HCT116 (cell line): ENCODE results near the gene ZFP2. TPM values are rescaled to one million over a fixed set of nuclear protein-coding genes. Genes with fewer than 3 reads are reported as not detected.

Source experiments
- ATAC-seq: fragments of 200-7000 bp; cut with Tn5 transposase; 2 replicates; pipeline ENCODE4 v1.9.1; 2020; ENCODE audit warnings: mild to moderate bottlenecking, moderate library complexity
- Bru-seq: library from RNA; stranded (reverse); fragments of 400-500 nt; gene quantifications from one replicate; lab custom pipeline; 2021; lab: Mats Ljungman, UMichigan
- BruChase-seq, 2 experiments: library from RNA; stranded (reverse); fragments of 400-500 nt; gene quantifications; one replicate each; lab custom pipeline; 2021; lab: Mats Ljungman, UMichigan
- BruUV-seq: library from RNA; stranded (reverse); fragments of 400-500 nt; replicated peaks from 2 replicates; lab custom pipeline; 2021; lab: Mats Ljungman, UMichigan
- CTCF ChIA-PET: fragments of 300-600 bp; sonication (Branson Sonifier 250); formaldehyde crosslinking; loops from one replicate; lab custom pipeline; 2021; ENCODE audit warnings: antibody characterized with exemption; lab: Charles Lee
- POLR2A ChIA-PET: fragments of 300-600, 350-600 bp; sonication (Branson Sonifier 250); formaldehyde crosslinking; loops from one replicate; lab custom pipeline; 2021; ENCODE audit warnings: antibody characterized with exemption; lab: Charles Lee
- RAD21 ChIA-PET, 2 experiments: fragments of 300-600 bp; sonication (Branson Sonifier 250); formaldehyde crosslinking; loops; one replicate each; lab custom pipeline; 2023; ENCODE audit warnings: low total read pairs in 2 of 2; ENCODE audit not compliant: uncharacterized antibody in 2 of 2, unreplicated experiment in 2 of 2, low non-redundant PET in 1 of 2; lab: Charles Lee
- DNase-seq: peaks from one replicate; pipeline ENCODE4 v3.0.0-alpha.2; 2010; ENCODE audit warnings: low read depth, low spot score
- H2AFZ ChIP-seq: fragments of 200-600 bp; shearing (Covaris generic), sonication (generic); 2 replicates; pipeline ENCODE4 v1.6.1; 2017; ENCODE audit warnings: low read depth, mixed run types, mixed read lengths, antibody characterized with exemption, low read length; ENCODE audit not compliant: poor library complexity, severe bottlenecking
- H3K27ac ChIP-seq: 2 replicates; pipeline ENCODE4 v1.5.1; 2012; ENCODE audit warnings: low read depth, low read length
- H3K27me3 ChIP-seq: fragments of 200-600 bp; sonication (generic); 2 replicates; pipeline ENCODE4 v1.6.1; 2016; ENCODE audit warnings: mixed run types, low read length, mixed read lengths; ENCODE audit not compliant: insufficient read depth
- H3K36me3 ChIP-seq, 2 experiments: fragments of 200-500 bp in 1 of 2; fragments of 200-600 bp in 1 of 2; sonication (Bioruptor generic) in 1 of 2; sonication (generic) in 1 of 2; 2 replicates each; pipeline versions ENCODE4 v1.5.1 to v1.6.1; 2014 to 2016; ENCODE audit warnings: low read length in 2 of 2, inconsistent platforms in 1 of 2, mixed read lengths in 1 of 2, mixed run types in 1 of 2; ENCODE audit not compliant: insufficient read depth in 2 of 2, control insufficient read depth in 1 of 2
- H3K4me1 ChIP-seq, 2 experiments: fragments of 200-600 bp in 1 of 2; sonication (generic) in 1 of 2; 2 replicates each; pipeline versions ENCODE4 v1.5.1 to v1.6.1; 2012 to 2017; ENCODE audit warnings: low read length in 2 of 2, inconsistent platforms in 1 of 2, mild to moderate bottlenecking in 1 of 2, mixed read lengths in 1 of 2, mixed run types in 1 of 2, moderate library complexity in 1 of 2; ENCODE audit not compliant: insufficient read depth in 2 of 2, control insufficient read depth in 1 of 2
- H3K4me2 ChIP-seq: fragments of 200-600 bp; sonication (generic); 2 replicates; pipeline ENCODE4 v1.6.1; 2017; ENCODE audit warnings: mixed run types, low read length, mixed read lengths
- H3K4me3 ChIP-seq, 2 experiments: fragments of 200-600 bp in 1 of 2; sonication (generic) in 1 of 2; replicated peaks in 1 of 2; 2 replicates each; pipeline ENCODE4 v1.5.1; 2011 to 2016; ENCODE audit warnings: low read length in 2 of 2, control low read depth in 1 of 2, low read depth in 1 of 2, mild to moderate bottlenecking in 1 of 2, mixed read lengths in 1 of 2, mixed run types in 1 of 2
- H3K79me2 ChIP-seq: fragments of 200-600 bp; sonication (generic); 2 replicates; pipeline ENCODE4 v1.6.1; 2017; ENCODE audit warnings: mild to moderate bottlenecking, mixed run types, low read length, moderate library complexity, mixed read lengths; ENCODE audit not compliant: insufficient read depth
- H3K9ac ChIP-seq: fragments of 200-600 bp; sonication (generic); 2 replicates; pipeline ENCODE4 v1.6.1; 2016; ENCODE audit warnings: low read length, mixed read lengths
- H3K9me2 ChIP-seq: fragments of 200-600 bp; sonication (generic), shearing (Covaris generic); 2 replicates; pipeline ENCODE4 v1.6.1; 2017; ENCODE audit warnings: mixed run types, mild to moderate bottlenecking, moderate library complexity; ENCODE audit not compliant: insufficient read depth
- H3K9me3 ChIP-seq, 2 experiments: fragments of 200-500 bp in 1 of 2; fragments of 200-600 bp in 1 of 2; sonication (Bioruptor generic) in 1 of 2; sonication (generic) in 1 of 2; 2 replicates each; pipeline ENCODE4 v1.6.1; 2014 to 2017; ENCODE audit warnings: low read length in 2 of 2, mixed read lengths in 2 of 2, inconsistent platforms in 1 of 2, low read depth in 1 of 2, mild to moderate bottlenecking in 1 of 2, mixed run types in 1 of 2, moderate library complexity in 1 of 2; ENCODE audit not compliant: control insufficient read depth in 1 of 2, insufficient read depth in 1 of 2
- H4K20me1 ChIP-seq: fragments of 200-600 bp; sonication (generic), shearing (Covaris generic); 2 replicates; pipeline ENCODE4 v1.6.1; 2017; ENCODE audit warnings: mixed run types, mild to moderate bottlenecking, moderate library complexity; ENCODE audit not compliant: insufficient read depth
- ATF3 ChIP-seq: IDR thresholded peaks from 2 replicates; pipeline ENCODE4 v1.6.1; 2012
- CEBPB ChIP-seq: IDR thresholded peaks from 2 replicates; pipeline ENCODE4 v1.6.1; 2012; ENCODE audit warnings: low read depth
- CTCF ChIP-seq, 3 experiments: fragments of 200-600 bp in 1 of 3; sonication (generic) in 1 of 3; IDR thresholded peaks in 2 of 3; conservative IDR thresholded peaks in 1 of 3; 2 replicates each; pipeline ENCODE4 v1.5.1; 2012 to 2017; ENCODE audit warnings: low read depth in 2 of 3, low read length in 2 of 3, antibody characterized with exemption in 1 of 3, borderline replicate concordance in 1 of 3, control low read depth in 1 of 3, mild to moderate bottlenecking in 1 of 3, mixed read lengths in 1 of 3, mixed run types in 1 of 3, moderate library complexity in 1 of 3; ENCODE audit not compliant: insufficient read depth in 1 of 3
- ELF1 ChIP-seq: IDR thresholded peaks from 2 replicates; pipeline ENCODE4 v1.6.1; 2012; ENCODE audit warnings: low read depth, borderline replicate concordance
- MAX ChIP-seq: IDR thresholded peaks from 2 replicates; pipeline ENCODE4 v1.6.1; 2012
- POLR2AphosphoS5 ChIP-seq: IDR thresholded peaks from 2 replicates; pipeline ENCODE4 v1.6.1; 2011; ENCODE audit warnings: mild to moderate bottlenecking, low read depth, low read length, moderate library complexity
- RAD21 ChIP-seq: IDR thresholded peaks from 2 replicates; pipeline ENCODE4 v1.6.1; 2012; ENCODE audit warnings: low read depth, mild to moderate bottlenecking
- REST ChIP-seq: IDR thresholded peaks from 2 replicates; pipeline ENCODE4 v1.6.1; 2012; ENCODE audit warnings: low read depth
- SIN3A ChIP-seq: IDR thresholded peaks from 2 replicates; pipeline ENCODE4 v1.6.1; 2012; ENCODE audit warnings: low read depth
- SRF ChIP-seq: IDR thresholded peaks from 2 replicates; pipeline ENCODE4 v1.6.1; 2012; ENCODE audit warnings: low read depth
- ZBTB33 ChIP-seq: IDR thresholded peaks from 2 replicates; pipeline ENCODE4 v1.6.1; 2011; ENCODE audit warnings: mild to moderate bottlenecking, low read length, moderate library complexity; ENCODE audit not compliant: insufficient replicate concordance; ENCODE audit errors: extremely low read depth
- ZFX ChIP-seq: fragments of 450-650 bp; IDR thresholded peaks from 2 replicates; pipeline ENCODE4 v1.6.1; 2017
- ZNF274 ChIP-seq: fragments of 200-500 bp; sonication (Bioruptor generic); IDR thresholded peaks from 2 replicates; pipeline ENCODE4 v1.6.1; 2014; ENCODE audit warnings: mild to moderate bottlenecking, low read depth, low read length, inconsistent platforms
- intact Hi-C: fragments of 100-400 bp; cut with micrococcal nuclease; formaldehyde crosslinking; loops from 2 replicates; pipeline ENCODE4 v1.10.0; 2022
- long read RNA-seq: library from polyadenylated mRNA; unstranded; transcript quantifications from one replicate; pipeline ENCODE4 v2.0.0, GENCODE V29; 2021; ENCODE audit not compliant: unreplicated experiment
- polyA plus RNA-seq: library from polyadenylated mRNA; unstranded; fragments of >200 nt; gene quantifications from 2 replicates; pipeline ENCODE4 v1.2.1, GENCODE V29; 2012; ENCODE audit warnings: missing spikeins
- total RNA-seq: library from RNA; stranded (reverse); gene quantifications from one replicate; pipeline ENCODE4 v1.2.1, GENCODE V29; 2021; ENCODE audit not compliant: unreplicated experiment

Gene ZFP2
- total RNA-seq (0.57 TPM), Bru-seq, nascent RNA (percentile 40 among the genes with signal in this experiment), BruChase-seq, experiment 1, labeled RNA remaining after a 6-hour chase (percentile 48 among the genes with signal in this experiment), BruChase-seq, experiment 2, labeled RNA remaining after a 2-hour chase (percentile 45 among the genes with signal in this experiment)
- 0.17 and 0.39 TPM in 2 replicates for polyA plus RNA-seq
- long read RNA-seq: 0 reads

GRCh38 chr5:178895615-178896571, at the start of gene ZFP2:
Gene ZFP2, plus strand, starts transcription at chr5:178895913. Its CDS starts 35,401 bp downstream, at chr5:178931314.
- TF ChIP-seq SIN3A (no peak), POLR2AphosphoS5 (peak; percentile 60), CEBPB (no peak), ZNF274 (no peak), CTCF (IDR thresholded peaks at IDR 0.05 in 2 of 3, conservative IDR thresholded peaks at IDR 0.05 in 1 of 3; ENCODE audit: borderline replicate concordance in 1 of 3, insufficient read depth in 1 of 3, low read depth in 2 of 3, low read length in 2 of 3) (no peak), RAD21 (no peak), MAX (peak; percentile 33; the same call in 1 of the 2 replicates), SRF (no peak), ZFX (peak; percentile 52; the same call in 1 of the 2 replicates), ZBTB33 (peak; percentile 44), ATF3 (no peak), REST (no peak), ELF1 (no peak)
- POLR2A ChIA-PET: interaction anchor here (1.2 kb wide), 1 partner anchor 36 kb away, joined by 3 read pairs; the partner anchor contains the start of gene ZNF354B
- Histone ChIP-seq H3K27me3 (no peaks in the 10 kb centered on the region), H3K9me2 (no peaks in the 10 kb centered on the region), H4K20me1 (no peaks in the 10 kb centered on the region), H3K4me1 (no peaks in the 10 kb centered on the region), H3K4me3 (peak within 1 kb of the TSS; percentile 52 to 60), H3K9me3 (peaks cover 0 to 5% of the 10 kb centered on the region in 2 experiments; a peak in 2 of 4 replicates), H3K9ac (peak within 1 kb of the TSS; percentile 45), H3K27ac (peak within 1 kb of the TSS; percentile 22; the same call in 1 of the 2 replicates), H3K79me2 (no peaks in the 10 kb centered on the region), H3K4me2 (peak within 1 kb of the TSS; percentile 69), H3K36me3 (no peaks in the 10 kb centered on the region), H2AFZ (no peak within 1 kb of the TSS)
- DNase-seq (peak; percentile 21), ATAC-seq (peak; percentile 96)
- RAD21 ChIA-PET: no interaction called here
- CTCF ChIA-PET: no interaction called here
- intact Hi-C loops: no loop called here
- no TSS peak for BruUV-seq
